Eye (tissue), 1 donor: ENCODE results near the gene IFITM10.

Source experiments
- DNase-seq: peaks from one replicate; pipeline ENCODE4 v3.0.0-alpha.2; 2015

The IFITM10 gene

DNA sequence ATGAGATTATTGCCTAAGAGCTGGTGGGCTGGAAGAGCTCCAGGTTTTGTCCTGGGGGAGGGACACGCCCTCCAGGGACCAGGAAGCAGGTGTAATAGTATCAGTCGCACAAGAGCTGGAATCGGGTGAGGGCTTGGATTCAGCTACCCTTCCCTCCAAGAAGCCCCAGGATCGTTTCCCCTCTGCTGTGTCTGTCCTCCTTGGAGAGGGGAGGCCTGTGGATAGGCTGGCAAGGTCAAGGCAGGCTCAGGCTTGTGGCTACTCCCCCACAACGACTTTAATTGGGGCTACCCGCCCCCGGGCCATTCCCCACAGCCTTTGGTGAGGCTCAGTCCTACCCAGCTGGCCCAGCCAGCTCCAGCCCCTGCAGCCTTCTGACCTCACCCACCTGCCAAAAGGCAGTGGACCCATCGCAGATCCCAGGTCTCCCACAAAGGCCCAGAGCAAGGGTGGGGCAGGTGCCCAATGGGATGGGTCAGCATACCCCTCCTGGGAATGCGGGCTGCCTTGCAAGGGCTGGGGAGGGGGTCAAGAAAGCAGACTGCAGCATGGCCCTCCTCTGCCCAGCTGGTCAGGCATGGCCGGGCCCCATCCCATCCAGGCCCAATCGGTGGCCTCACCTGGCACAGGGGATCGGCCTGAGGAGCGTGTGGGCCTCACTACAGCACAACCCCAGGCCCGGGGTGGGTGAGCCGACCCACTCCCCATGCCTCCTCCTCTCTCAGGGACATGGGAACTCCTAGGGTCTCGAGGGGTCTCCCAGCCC lies 12.3 kb upstream of the IFITM10 start:
- DNase-seq, result no peak

DNA sequence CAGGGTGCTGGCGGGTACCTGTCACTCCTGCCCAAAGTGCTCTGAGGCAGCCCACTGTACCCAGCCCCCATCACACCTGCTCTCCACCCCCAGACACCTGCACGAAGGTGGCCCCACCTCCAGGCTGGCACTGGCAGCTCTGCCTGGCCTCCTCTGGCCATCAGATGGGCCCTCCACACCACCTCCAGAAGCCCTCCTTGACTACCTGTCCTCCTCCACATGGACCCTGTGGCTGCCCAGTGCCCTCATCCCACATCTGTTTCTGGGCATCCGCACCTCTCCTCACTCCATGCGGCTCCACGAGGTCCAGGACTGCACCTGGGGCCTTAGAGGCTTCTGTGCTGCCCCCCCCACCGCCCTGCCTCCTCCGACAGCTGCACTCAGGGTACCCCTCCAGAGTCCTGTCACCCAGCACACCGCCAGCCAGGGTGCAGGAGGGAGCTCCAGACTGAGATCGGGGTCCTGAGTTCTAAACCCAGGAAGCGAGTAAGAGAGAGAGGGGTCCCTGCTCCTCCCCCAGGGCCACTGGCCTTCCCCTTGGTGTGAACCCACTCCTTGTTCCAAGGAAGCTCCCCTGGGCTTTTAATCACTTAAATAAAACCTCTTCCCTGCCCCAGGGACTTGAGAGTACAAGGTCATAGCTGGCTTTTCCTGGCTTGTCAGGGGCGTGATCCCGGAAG lies 11.6 kb upstream of the IFITM10 start:
- no peak for DNase-seq

DNA sequence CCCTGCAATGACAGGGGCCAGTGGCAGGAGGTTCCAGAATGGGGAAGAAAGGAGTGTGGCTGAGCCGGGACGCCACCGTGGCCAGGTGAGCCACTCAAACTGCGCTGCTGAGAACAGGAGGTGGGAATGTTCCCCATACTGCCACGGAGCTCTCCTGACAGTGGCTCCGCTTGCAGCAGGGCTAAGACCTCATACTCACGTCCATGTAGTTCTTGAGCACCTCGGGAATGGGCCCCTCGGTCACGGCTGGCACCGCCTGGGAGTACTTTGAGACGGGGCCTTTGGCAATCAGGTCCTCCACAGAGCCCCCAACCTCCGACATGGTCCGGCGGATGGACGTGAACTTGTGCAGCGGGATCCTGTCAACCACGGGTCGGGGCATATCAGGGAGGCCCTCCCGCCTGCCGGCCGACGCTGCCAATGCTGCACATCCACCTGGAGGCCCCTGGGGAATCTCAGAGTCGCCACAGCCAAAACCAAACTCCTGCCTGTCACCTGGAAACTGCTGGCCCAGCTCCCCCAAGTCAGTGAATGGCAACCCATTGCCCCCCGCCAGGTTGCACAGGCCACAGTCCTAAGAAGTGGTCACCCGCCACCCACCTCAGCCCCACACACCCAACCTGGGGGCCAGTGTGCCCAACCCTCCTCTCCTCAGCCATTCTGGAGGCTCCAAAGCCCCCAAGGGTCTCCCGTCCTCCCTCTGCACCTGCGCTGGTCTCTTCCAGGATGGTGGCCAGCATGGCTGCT lies 10.9 kb upstream of the IFITM10 start:
- DNase-seq, result no peak

DNA sequence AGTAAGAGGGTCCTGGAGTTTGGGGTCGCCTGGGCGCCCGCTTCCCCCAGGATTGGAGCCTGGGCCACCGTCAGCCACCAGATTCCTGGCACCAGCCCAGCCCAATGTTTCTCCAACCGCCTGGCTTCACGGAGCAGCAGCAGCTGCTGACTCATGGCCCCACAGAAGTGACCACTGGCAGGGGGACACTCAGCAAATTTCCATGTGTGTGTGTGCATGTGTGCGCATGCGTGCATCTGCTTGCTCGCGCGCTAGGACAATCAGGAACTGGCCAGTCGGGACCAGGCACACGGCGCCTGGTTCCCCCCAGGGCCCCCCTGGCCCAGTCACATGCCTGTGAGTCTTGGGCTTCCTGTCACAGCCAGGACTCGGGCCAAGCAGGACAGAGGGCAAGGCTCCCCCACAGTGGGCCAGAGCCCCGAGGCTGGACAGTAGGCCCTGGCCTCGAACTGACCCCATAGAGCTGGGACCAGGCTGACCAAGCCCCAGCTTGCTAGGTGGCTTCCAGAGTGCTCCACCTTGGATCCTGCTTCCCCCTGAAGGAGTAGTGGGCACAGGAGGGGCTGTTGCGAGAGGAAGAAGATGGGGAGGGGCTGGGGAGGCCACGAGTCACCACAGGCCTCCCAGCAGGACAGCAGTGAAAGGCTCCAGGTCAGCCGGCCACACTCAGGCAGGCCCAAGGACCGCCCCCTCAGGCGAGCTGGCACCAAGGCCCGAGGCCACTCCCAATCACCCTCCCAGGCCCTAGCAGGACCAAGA lies 10.1 kb upstream of the IFITM10 start:
- no peak for DNase-seq

DNA sequence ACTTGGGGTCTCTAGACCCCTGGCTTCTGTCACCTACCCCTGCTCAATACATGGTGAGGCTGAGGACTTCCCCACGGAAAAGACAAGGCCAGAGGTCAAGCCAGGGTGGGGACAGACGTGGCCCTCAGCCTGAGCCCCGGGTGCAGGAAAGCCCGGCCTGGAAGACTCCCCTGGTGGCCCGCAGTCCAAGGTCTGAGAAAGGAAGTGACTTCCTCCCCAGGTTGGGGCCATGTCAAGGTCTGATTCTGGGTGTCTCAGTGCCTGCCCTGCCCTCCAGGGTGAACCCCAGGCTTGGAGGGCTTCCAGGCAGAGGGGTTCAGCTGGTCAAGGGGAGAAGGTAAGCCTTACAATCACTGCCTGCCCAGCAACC lies 9.4 kb upstream of the IFITM10 start:
- no peak for DNase-seq

DNA sequence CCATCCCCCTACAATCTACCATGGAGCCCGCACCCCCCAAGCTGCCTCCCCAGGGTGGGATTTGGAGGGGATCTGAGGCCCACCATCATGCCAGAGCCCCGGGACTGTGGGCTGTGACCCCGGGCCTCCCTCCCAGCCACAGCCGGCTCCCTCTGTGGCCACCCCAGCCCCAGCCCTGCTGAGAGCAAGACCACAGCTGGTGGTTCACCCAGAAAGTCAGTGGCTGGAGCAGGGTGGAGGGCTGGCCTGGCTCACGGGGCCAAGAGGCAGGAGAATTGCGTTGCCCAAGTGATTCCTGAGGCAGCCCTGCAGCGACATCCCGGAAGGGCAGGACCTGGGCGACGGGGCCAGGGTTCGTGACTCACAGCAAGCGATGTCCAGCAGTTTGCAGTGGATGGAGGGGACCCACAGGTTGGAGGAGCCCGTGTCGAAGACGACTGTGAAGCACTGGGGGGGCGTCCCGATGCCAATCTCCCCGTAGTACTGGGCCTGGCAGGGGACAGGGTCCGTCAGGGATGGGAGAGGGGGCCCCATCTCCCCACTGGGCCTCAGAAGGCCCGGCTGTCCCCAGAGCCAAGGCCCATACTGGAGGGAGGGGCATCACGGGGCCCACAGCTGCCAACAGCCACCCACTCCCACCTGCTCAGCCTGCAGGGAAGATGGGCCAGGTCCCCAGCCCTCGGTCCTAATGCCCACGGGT lies 8.9 kb upstream of the IFITM10 start:
- DNase-seq, result no peak

DNA sequence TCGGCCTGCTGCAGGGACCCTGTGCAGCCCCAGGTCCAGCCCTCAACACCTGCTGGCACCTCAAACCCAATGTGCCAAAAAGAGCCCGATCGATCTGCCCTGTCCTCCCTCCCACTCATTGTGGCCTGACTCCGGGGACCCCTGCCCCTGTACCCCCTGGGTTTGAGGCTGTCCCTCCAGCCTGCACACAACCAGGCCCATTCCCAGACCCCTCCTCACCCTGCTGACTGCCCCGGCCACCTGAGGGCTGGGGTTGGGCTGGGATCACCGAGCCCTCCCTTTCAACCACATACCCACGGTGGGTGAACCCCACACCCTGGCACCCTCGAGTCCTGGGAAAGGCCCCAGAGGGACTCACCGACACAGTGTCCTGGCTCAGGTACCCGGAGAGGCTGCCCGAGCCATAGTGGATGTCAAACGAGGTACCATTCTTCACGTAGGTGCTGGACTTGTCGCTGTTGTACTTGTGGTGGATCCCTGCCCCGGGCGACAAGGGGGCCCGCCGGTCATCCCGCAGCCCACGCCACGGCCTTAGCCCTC lies 8.3 kb upstream of the IFITM10 start:
- no peak for DNase-seq

DNA sequence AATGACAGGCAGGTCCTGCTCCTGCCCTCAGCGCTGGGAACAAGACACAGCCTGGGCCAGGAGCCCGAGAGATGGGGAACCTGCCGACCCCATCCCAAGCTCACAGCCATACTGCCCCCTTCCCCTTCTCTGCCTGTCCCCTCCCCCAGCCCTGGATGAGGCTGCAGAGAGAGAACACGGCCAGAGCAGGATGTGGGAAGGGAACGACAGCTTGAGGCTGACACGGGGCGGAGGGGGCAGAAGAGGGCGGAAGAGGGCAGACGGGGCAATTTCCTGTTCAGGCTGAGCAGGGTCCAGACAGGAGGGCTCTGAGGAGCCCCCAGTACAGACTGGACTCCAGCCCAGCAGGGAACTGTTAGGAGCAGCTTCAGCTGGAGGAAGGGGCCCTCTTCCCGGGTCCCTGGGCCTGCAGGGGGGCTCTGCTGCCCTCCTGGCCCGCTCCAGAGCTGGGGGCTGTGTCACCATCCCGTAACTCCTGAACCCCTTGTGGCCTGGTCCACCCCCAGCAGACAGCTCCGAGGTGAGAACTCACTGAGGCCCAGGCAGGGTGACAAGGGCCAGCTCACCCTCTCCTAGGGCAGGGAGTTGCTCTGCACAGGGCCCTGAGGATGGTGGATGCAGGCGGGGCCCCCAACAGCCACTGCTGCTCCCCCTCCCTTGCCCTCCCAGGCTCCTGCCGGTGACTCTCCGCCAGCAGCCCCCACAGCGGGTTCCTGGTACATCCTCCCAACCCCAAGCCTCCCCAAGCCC lies 7.6 kb upstream of the IFITM10 start:
- no peak for DNase-seq

DNA sequence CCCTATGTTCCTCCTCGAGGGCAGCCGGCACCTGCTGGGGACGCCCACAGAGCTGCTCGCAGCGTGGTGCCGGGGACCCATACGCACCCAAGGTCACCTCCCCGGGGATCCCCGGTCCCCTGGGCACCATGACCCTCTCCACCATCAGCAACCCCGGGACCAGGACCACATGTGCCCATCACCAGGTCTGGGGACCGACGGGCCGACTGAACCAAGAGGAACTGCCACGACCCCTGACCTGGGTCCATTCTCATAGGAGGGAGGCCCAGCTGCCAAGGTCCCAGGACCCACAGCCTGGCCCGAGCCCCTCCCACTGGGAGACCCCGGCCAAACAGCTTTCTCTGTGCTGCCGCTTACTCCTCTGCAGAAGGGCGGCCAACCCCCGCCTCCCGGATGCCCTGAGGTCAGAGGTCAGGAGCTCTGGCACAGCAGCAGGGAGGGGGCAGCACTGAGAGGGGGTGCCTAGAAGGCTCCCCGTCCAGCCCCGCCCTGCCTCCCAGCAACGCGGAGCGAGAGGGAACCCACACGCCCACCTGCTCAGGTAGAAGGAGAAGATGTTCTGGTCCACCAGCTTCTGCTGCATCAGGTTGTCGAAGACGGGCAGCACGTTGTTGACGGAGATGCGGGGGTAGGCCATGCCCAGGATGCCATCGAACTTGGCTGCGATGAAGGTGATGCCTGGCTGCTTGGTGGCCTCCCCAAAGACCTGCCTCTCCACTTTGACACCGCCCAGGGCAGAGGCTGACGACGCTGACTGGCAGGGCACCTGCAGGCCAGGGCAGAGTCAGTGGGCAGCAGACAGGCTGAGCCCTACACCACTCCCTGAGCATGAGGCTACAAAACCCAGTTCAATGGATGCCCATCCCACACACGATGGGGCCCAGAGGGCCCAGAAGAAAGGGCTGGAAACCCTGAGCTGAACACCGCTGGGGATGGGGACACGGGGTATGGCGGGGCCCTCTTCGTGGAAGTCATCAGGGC lies 6.7 kb upstream of the IFITM10 start:
- DNase-seq, result no peak

DNA sequence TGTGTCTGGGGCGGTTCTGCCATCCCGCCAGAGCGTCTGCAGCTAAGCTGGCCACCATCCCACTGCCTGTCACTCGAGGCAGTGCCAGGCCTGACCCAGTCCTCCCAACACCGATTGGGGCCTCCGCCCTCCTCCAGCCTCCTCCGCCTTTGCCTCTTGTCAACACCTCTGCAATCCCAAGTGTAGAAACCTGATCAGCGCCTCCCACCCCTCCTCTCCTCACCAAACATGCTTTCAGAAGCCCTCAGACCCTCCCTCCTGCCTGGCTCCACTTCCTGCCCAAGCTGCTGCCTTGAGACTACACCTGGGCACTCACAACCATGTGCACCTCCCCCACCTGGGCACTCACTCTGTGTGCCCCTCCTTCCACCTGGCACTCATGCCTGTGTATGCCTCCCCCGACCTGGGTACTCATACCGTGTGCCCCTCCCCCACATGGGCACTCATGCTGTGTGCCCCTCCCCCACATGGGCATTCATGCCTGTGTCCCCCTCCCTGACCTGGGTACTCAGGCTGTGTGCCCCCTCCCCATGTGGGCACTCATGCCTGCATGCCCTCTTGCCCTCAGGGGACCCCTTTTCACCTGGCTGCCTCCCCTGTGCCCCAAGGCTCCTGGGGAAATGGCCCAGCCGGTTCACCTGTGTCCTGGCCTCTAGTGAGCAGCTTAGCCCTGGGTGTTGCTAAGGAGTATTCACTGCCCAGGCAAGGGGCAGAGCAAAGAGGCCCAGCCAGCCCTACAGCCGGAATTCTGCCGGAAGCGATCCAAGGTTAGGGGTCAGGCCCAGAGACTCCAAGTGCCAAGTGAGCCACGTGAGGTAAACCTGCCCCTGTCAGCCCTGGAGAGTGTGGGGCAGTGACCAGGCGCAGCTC lies 5.5 kb upstream of the IFITM10 start:
- no peak for DNase-seq

DNA sequence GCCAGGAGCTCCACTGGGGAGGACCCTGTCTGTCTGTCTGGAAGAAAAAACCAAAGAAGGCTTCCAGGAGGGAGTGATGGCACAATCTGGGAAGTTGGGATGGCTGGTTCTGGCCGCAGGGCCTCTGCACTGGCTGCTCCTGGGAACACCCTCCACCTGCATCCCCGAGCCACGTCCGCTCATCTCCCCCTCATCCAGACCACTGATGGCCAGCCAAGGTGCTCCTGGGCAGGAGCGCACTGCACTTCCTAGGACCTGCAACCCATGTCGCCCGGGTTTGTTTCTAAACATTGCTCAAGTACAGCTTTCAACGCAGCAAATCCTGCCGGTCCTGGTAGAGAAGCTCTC lies 4.9 kb upstream of the IFITM10 start:
- DNase-seq, result no peak

DNA sequence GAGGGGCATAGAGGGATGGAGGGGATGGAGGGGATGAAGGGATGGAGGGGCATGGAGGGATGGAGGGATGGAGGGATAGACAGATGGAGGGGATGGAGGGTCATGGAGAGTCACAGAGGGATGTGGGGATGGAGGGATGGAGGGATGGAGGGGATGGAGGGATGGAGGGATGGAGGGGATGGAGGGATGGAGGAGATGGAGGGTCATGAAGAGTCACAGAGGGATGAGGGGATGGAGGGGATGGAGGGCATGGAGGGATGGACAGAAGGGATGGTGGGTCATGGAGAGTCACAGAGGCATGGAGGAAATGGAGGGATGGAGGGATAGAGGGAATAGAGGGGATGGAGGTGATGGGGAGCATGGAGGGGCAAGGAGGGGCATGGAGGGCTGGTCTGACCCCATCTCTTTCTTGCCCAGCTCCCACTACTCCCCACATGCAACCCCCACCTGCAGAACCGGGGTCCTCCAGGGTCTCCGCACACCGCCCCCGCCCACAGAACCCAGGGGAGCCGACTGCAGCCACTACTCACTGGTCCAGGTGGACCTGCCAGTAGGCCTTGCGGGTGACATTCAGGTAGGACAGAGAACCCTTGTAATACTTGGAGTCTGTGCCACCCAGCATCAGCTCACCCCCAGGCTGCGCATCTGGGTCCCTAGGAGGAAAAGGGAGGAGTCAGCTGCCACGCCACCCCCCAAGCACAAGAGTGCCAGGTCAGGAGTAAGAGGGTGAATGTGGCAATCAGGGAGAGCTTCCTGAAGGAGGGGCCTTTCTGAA lies 4.2 kb upstream of the IFITM10 start:
- DNase-seq, result no peak

DNA sequence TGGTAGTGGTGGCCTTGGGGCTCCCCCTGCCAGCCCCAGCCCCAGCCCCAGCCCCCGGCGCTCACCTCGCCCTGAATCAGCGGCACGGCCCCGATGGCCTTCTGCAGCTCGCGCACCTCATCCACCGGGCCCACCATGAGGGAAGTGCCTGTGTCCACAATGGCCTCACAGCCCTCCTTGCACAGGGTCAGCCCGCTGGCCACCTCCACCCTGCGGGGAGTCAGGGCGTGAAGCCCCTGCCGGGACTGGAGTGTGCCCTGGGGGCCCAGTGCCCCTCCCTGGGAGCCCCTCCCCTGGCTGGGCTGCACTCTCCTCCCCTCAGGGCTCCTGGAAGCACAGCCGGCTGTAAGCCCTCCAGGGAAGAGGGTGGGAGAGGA lies 3.5 kb upstream of the IFITM10 start:
- DNase-seq, result no peak

DNA sequence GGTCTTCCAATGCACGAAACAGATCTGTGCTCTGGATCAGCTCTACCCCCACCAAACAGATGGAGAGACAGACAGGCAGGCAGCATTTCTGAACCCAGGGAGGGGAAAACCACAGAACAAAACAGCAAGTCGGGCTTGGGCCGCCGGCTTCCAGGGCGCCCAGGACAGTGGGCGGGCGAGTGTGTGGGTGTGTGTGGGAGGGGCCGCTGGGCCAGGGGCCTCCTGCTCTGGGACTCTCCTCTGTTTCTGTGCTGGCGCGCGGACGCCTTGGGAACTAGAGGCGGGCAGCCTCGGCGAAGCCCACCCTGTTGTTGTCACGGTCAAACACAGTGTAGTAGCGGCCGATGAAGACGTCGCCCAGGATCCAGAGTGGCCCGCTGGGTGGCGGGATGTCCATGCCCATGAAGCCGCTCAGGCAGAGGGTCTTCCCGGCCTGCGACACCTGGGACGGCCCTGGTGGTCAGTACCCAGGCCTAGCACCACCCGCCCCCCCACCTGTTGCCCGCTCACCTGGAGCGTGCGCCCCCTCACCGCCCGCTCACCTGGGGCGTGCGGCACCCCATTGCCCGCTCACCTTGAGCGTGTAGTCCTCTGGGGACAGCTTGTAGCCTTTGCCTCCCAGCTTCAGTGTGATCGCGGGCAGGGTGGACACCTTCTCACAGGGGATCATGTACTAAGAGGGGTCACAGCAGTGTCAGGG lies 3.0 kb upstream of the IFITM10 start:
- no peak for DNase-seq

DNA sequence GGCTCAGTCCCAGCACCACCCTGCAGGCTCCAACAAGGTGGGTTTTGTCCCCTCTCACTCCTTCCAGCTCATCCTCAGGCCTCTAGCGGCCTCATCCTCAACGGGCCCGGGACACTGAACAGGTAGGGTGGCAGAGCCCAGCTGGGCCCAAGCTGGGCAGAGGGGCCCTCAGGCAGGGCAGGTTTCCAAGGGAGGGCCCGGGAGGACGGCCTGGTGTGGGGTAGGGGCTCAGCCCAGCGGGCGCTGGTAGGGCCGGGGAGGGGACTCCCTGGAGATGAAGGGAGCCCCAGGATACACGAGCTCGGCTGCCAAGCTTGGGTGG lies 2.5 kb upstream of the IFITM10 start:
- no peak for DNase-seq

DNA sequence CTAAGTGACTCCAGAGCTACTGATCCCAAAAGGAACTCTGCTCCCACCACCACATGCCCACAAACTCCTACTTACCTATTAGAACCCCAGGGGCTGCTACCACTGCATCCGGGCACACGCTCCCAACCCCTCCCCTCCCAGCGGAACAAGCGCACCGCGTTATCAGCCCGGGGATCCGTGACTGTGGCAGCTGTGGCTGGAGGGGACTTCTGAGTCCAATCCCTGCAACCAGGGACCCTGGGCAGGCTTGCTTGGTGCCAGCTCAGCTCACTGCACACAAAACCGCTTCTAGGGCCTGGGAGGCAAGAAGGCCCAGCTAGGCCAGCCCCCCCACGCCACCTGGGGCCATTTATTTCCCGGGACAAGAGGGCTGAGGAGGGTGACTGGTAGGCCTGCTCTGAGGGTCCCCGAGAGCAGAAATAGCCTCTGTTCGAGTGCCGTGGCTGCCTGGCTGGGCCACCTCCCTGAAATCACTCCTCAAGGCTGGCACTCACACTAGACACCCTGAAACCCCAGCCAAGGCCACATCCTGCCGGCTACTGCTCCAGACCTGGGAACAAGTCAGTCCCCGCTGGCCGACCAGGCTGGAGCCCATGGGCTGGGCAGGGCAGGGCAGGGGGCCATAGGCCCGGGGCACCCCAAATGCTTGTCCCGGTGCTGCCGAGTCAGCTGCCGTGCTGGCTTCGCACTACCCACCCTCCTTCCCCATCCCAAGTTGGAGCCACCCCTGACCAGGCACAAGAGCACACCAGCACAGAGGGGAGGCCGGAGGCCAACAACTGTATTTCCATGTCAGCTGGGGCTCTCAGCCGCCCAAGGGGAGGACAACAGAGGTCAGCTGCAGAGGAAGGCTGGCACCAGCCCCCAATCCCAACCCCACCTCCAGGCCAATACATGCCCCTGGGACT lies 1.9 kb upstream of the IFITM10 start:
- no peak for DNase-seq

DNA sequence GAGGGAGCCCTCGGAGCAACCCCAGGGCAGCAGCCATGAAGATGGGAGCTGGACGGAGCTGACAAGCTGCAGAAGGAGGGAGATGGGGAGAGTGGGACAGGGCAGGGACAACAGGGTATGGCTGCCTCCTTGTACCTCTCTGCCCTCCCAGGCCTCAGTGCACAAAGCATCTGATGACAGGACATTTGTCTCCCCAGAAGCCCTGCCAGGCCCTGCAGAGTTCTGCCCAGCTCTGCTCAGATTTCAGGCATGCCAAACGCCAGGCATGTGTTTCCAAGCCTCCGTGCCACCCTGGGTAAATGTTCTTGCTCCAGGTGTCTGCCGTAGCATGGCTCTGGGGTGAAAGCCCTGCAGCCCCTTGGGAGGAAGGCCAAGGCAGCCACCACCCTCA lies 1.1 kb upstream of the IFITM10 start:
- DNase-seq, result no peak
